Measurements from ENCODE around the gene ALOX15B.

Gene ALOX15B, protein sequence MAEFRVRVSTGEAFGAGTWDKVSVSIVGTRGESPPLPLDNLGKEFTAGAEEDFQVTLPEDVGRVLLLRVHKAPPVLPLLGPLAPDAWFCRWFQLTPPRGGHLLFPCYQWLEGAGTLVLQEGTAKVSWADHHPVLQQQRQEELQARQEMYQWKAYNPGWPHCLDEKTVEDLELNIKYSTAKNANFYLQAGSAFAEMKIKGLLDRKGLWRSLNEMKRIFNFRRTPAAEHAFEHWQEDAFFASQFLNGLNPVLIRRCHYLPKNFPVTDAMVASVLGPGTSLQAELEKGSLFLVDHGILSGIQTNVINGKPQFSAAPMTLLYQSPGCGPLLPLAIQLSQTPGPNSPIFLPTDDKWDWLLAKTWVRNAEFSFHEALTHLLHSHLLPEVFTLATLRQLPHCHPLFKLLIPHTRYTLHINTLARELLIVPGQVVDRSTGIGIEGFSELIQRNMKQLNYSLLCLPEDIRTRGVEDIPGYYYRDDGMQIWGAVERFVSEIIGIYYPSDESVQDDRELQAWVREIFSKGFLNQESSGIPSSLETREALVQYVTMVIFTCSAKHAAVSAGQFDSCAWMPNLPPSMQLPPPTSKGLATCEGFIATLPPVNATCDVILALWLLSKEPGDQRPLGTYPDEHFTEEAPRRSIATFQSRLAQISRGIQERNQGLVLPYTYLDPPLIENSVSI

GRCh38 chr17:8038954-8039610, at the start of gene ALOX15B:
TSS of gene ALOX15B (plus strand) at chr17:8039059. CDS start at chr17:8039156, 97 bp downstream.
- DNase-seq (ENCODE audit: low read depth), result no peak
- peak within 1 kb of the TSS; percentile 43 for H3K4me3 ChIP-seq (ENCODE audit: low read depth, low read length)

DNA sequence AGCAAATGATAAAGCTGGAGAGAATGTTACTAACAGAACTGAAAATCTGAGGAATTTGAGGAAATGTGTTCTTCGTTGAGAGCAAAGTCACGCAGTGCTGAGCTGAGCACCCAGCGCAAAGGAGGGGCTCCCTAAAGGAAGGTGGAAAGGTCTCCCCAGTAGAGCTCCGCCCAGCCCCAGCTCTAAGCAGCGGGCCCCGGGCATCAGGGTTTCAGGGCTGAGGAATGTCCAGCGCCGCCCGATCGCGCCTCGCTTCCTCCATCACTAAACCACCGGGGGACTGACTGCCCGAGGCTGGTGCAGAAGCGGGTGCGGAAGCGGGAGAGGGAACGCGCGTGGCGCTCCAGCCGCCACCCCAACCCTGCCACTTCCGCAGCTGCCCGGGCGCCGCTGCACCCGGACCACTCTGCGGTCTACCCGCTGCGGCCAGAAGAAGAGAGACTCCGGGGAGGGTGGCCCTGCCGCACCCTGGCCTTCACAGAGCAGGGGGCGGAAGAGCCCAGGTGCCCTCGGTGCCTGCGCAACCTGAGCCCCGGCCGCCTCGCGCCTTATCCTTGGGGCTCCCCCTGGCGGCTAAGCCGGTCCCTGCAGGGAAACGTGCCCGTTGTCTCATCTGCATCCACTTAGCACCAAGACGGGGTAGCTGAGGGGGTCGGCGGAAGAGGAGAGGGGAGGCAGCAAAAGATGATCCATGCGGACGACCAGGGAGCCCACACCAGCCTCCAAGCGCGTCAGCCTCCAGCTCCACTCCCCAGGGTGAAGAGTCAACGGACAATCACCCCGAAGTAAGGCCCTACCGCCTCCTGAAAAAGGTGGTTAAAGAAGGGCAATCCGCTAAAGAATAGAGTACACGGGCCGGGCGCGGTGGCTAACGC, 48.8 kb upstream of the ALOX15B start:
- DNase-seq (ENCODE audit: low read depth), result no peak
- peak overlapping the region; percentile 64 for H3K4me3 ChIP-seq (ENCODE audit: low read depth, low read length)

DNA sequence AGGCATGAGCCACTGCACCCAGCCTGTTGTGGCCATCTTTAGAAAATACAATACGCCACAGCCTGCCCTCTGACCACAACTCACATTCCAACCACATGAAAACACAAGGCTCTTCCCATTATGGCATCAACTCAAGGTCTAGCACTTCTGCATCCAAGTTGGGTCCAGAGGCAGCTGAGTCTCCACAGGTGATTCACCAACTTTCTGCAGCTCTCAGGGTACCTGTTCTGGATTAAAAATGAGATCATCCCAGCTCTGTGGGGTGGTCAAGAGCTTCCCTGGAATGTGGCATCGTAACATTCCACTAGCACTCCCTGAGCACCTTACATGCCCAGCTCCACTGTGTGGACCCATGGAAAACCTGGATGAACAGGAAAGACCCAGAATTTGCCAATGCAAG, 46.3 kb upstream of the ALOX15B start:
- DNase-seq (ENCODE audit: low read depth), result no peak
- H3K4me3 ChIP-seq (ENCODE audit: low read depth, low read length), result no peak overlapping the region

GRCh38 chr17:7992924-7993323, 45.9 kb upstream of the ALOX15B start:
- H3K4me3 ChIP-seq (ENCODE audit: low read depth, low read length), result no peak overlapping the region
- DNase-seq (ENCODE audit: low read depth), result no peak

- no peak overlapping the region for H3K4me3 ChIP-seq (ENCODE audit: low read depth, low read length)
- no peak for DNase-seq (ENCODE audit: low read depth)
These were observed 44.8 kb upstream of the ALOX15B start for GRCh38 chr17:7993972-7994589.

- H3K4me3 ChIP-seq (ENCODE audit: low read depth, low read length), result no peak overlapping the region
- no peak for DNase-seq (ENCODE audit: low read depth)
These were observed 43.1 kb upstream of the ALOX15B start for GRCh38 chr17:7995724-7996123.

- H3K4me3 ChIP-seq (ENCODE audit: low read depth, low read length), result no peak overlapping the region
- no peak for DNase-seq (ENCODE audit: low read depth)
These were observed 41.7 kb upstream of the ALOX15B start for GRCh38 chr17:7997186-7997585.

- H3K4me3 ChIP-seq (ENCODE audit: low read depth, low read length), result no peak within 1 kb of the TSS
- DNase-seq (ENCODE audit: low read depth), result no peak
These were observed 36.7 kb upstream of the ALOX15B start, which contains the start of gene GUCY2D for GRCh38 chr17:8001976-8002720. TSS of gene GUCY2D (plus strand) at chr17:8002615. CDS start at chr17:8003048, 433 bp downstream.

- no peak for DNase-seq (ENCODE audit: low read depth)
- no peak overlapping the region for H3K4me3 ChIP-seq (ENCODE audit: low read depth, low read length)
These were observed 35.9 kb upstream of the ALOX15B start for GRCh38 chr17:8002721-8003593.

DNA sequence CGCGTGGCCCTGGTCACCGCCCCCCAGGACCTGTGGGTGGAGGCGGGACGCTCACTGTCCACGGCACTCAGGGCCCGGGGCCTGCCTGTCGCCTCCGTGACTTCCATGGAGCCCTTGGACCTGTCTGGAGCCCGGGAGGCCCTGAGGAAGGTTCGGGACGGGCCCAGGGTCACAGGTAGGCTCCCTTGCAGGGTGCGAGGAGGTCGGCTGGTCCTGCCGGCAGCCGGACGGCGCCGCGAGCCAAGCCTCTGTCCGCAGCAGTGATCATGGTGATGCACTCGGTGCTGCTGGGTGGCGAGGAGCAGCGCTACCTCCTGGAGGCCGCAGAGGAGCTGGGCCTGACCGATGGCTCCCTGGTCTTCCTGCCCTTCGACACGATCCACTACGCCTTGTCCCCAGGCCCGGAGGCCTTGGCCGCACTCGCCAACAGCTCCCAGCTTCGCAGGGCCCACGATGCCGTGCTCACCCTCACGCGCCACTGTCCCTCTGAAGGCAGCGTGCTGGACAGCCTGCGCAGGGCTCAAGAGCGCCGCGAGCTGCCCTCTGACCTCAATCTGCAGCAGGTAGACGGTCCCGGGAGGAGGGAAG, 35.2 kb upstream of the ALOX15B start:
- H3K4me3 ChIP-seq (ENCODE audit: low read depth, low read length), result no peak overlapping the region
- DNase-seq (ENCODE audit: low read depth), result no peak

DNA sequence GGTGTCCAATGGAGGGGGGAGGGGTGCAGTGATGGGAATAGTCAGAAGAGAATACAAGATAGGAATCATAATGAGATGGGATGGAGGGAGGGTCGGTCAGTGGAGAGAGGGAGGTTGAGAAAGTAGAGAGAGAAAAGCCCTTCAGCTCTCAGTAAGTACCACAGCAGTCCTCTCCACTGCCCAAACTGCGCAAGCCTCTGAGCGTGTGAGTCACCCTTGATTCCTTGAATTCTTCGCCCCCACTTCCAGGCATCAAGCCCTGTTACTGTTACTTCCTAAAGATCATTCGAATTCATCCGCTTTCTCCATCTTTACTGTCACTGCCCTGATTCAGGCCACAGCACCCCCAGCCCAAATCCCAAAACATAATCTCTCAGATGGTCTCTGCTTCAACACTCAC, 34.0 kb upstream of the ALOX15B start:
- no peak for DNase-seq (ENCODE audit: low read depth)
- no peak overlapping the region for H3K4me3 ChIP-seq (ENCODE audit: low read depth, low read length)

DNA sequence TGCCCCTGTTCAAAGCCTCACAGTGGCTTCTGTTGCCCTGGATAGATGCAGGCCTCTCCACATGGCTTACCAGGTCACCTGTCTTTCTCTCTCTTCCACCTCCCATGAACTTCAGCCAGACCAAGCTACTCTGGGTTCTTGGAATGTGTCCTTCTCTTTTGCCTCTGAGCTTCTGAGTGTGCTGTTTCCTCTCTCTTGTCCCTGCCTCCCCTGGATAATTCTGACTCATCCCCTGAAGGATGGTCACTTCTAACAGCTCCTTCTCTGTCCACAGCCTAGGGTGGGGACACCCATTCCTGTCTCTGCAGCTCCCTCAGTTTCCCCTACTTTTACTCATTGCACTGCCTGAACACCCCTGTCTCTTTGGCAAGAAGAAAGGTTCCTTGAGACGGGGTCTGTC, 33.5 kb upstream of the ALOX15B start:
- H3K4me3 ChIP-seq (ENCODE audit: low read depth, low read length), result no peak overlapping the region
- no peak for DNase-seq (ENCODE audit: low read depth)

- H3K4me3 ChIP-seq (ENCODE audit: low read depth, low read length), result no peak overlapping the region
- no peak for DNase-seq (ENCODE audit: low read depth)
These were observed 32.7 kb upstream of the ALOX15B start for GRCh38 chr17:8005967-8006730.

DNA sequence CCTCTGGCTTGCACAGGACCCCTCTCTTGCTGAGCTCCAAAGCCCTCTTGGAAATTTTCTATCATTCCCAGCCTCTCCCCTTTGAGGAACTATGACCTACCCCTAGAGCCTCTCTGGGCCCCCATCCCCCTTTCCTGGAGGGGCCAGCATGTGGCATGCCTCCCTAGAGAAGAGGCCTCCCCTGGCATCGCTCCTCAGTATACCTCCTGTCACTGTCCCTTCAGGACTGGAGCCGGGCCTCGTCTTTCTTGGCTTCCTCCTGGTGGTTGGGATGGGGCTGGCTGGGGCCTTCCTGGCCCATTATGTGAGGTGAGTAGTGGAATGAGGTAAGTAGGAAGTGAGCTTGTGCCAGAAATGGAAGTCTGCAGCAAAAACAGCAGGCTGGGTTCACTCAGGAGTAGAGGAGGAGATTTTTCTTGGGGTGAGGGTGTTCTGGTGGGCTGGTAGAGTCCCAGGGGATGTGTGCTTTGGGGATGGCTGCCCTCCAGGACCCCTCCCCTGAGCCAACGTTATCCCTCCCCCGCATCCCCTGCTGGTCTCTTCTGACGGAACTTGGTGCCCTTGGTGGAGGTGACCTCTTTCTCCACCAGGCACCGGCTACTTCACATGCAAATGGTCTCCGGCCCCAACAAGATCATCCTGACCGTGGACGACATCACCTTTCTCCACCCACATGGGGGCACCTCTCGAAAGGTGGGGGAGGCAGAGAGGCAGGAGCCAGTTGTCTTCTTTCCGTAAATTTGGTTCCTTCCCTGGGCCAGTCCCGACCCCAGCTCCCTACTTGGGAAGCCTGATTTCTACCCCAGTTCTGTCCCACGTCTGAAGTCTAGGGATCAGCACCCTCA, 31.8 kb upstream of the ALOX15B start:
- no peak for DNase-seq (ENCODE audit: low read depth)
- H3K4me3 ChIP-seq (ENCODE audit: low read depth, low read length), result no peak overlapping the region

DNA sequence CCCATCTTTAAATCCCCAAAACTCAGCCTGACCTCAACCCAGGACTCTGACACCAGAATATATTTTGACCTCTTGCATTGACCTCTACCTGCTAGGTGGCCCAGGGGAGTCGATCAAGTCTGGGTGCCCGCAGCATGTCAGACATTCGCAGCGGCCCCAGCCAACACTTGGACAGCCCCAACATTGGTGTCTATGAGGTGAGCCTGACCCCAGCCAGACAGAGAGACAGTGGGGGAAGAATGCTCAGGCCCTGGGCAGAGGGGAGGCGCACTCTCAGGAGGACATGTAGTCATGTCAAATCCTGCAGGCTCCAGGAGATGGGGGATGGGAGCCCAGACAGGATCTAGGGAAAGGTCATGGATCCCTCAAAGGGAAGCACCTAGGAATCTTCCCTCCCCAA, 31.0 kb upstream of the ALOX15B start:
- H3K4me3 ChIP-seq (ENCODE audit: low read depth, low read length), result no peak overlapping the region
- DNase-seq (ENCODE audit: low read depth), result no peak

Measured in skeletal muscle cell (primary cell).